Mucosa of descending colon (tissue), 3 donors: ENCODE data around the gene SMPD1. TPM values are rescaled to one million over a fixed set of nuclear protein-coding genes. Genes with fewer than 3 reads are reported as not detected.
A peak's percentile ranks its signal among the peaks of the same experiment; 100 is the strongest.

Experiments used
- ATAC-seq: fragments of 200-7000 bp; cut with Tn5 transposase; one replicate; pipeline ENCODE4 v1.9.1; 2020; ENCODE audit warnings: mild to moderate bottlenecking, moderate library complexity
- DNase-seq, 3 donors: peaks; one replicate each; pipeline ENCODE4 v3.0.0-alpha.2; 2020
- H3K36me3 ChIP-seq: fragments of 200-600 bp; one replicate; pipeline ENCODE4 v1.8.0; 2021; ENCODE audit warnings: low read depth, mild to moderate bottlenecking
- H3K4me1 ChIP-seq: fragments of 200-600 bp; one replicate; pipeline ENCODE4 v1.8.0; 2021; ENCODE audit warnings: low read depth, mild to moderate bottlenecking
- H3K4me3 ChIP-seq: fragments of 200-600 bp; one replicate; pipeline ENCODE4 v1.8.0; 2021; ENCODE audit warnings: mild to moderate bottlenecking
- H3K9me3 ChIP-seq: fragments of 200-600 bp; one replicate; pipeline ENCODE4 v1.8.0; 2021; ENCODE audit warnings: mild to moderate bottlenecking
- CTCF ChIP-seq: fragments of 200-600 bp; IDR thresholded peaks from one replicate; pipeline ENCODE4 v1.8.0; 2022; ENCODE audit warnings: antibody characterized with exemption, mild to moderate bottlenecking
- intact Hi-C, 2 donors: fragments of 100-400 bp; cut with DNase I in 1 of 2; cut with micrococcal nuclease in 1 of 2; formaldehyde crosslinking; loops; one replicate each; pipeline versions ENCODE4 v1.11.0 to v1.11.1; 2022; cut with DNase I, micrococcal nuclease
- total RNA-seq, 3 donors: library from RNA; stranded (reverse); fragmentation: NEBNext Ultra II Directional in 2 of 3; extraction: Animal tissue kit (Norgen Biotek cat#: 25700) in 2 of 3; gene quantifications; one replicate each; pipeline versions ENCODE4 v1.2.1 to v1.2.4, GENCODE V29; 2021 to 2023
- donor health status: DM: no; HTN: no; CAD: no; lungs with moderate emphysema.
- donor health status: DM: no; HTN: no; CAD: no.
- donor health status: DM: no; HTN: yes; CAD: no.

SMPD1 gene
- total RNA-seq, 3 donors from 2014 or later = 45.3 to 86.6 (median 62.0) TPM

- Histone ChIP-seq H3K36me3 (no peaks in the 10 kb centered on the region), H3K4me1 (peaks cover 4% of the 10 kb centered on the region), H3K4me3 (no peak overlapping the region), H3K9me3 (no peaks in the 10 kb centered on the region)
- no peak for TF ChIP-seq CTCF
- intact Hi-C loops = no loop called here
- DNase-seq = no peak
- ATAC-seq = no peak
Measured at GRCh38 chr11:6410695-6411430, 20.6 kb downstream of the SMPD1 start.

GRCh38 chr11:6411594-6412031 lies 21.3 kb downstream of the SMPD1 start:
- Histone ChIP-seq H3K4me3 (no peak overlapping the region), H3K9me3 (no peaks in the 10 kb centered on the region), H3K36me3 (no peaks in the 10 kb centered on the region), H3K4me1 (no peaks in the 10 kb centered on the region)
- no peak for ATAC-seq
- intact Hi-C loops = no loop called here
- TF ChIP-seq CTCF = no peak
- DNase-seq = no peak

GRCh38 chr11:6413791-6414201 lies 23.5 kb downstream of the SMPD1 start:
- no peak for TF ChIP-seq CTCF
- peak; percentile 34 for ATAC-seq
- Histone ChIP-seq H3K4me3 (no peak overlapping the region), H3K9me3 (no peaks in the 10 kb centered on the region), H3K36me3 (no peaks in the 10 kb centered on the region), H3K4me1 (no peaks in the 10 kb centered on the region)
- intact Hi-C loops = no loop called here
- DNase-seq = no peak

- intact Hi-C loops = no loop called here
- Histone ChIP-seq H3K9me3 (no peaks in the 10 kb centered on the region), H3K36me3 (no peaks in the 10 kb centered on the region), H3K4me1 (no peaks in the 10 kb centered on the region), H3K4me3 (no peak overlapping the region)
- no peak for TF ChIP-seq CTCF
- DNase-seq (no peak), ATAC-seq (no peak)
Measured at GRCh38 chr11:6414874-6415328, 24.6 kb downstream of the SMPD1 start.

GRCh38 chr11:6415797-6416196 lies 25.5 kb downstream of the SMPD1 start:
- Histone ChIP-seq H3K36me3 (no peaks in the 10 kb centered on the region), H3K4me3 (no peak overlapping the region), H3K9me3 (no peaks in the 10 kb centered on the region), H3K4me1 (no peaks in the 10 kb centered on the region)
- intact Hi-C loops = no loop called here
- TF ChIP-seq CTCF = no peak
- DNase-seq (no peak), ATAC-seq (no peak)
